ENCODE data around the gene PLCG2.

Gene PLCG2

GRCh38 chr16:81939164-81940056, 160.3 kb downstream of the PLCG2 start:
- Mint-ChIP-seq H3K27me3 (ENCODE audit: low read depth) (peaks cover 17% of the 10 kb centered on the region), H3K9me3 (no peaks in the 10 kb centered on the region), H3K27ac (no peak overlapping the region), H3K4me3 (no peak overlapping the region), H3K4me1 (peaks cover 6% of the 10 kb centered on the region), H3K36me3 (ENCODE audit: low read depth) (no peaks in the 10 kb centered on the region)
- TF ChIP-seq CTCF (IDR thresholded peaks at IDR 0.05; ENCODE audit: unreplicated experiment in 3 of 3): no peak

- H3K4me3 Mint-ChIP-seq: no peak overlapping the region
- H3K27me3 Mint-ChIP-seq (ENCODE audit: low read depth): peaks cover 14% of the 10 kb centered on the region
- H3K9me3 Mint-ChIP-seq: no peaks in the 10 kb centered on the region
- H3K36me3 Mint-ChIP-seq (ENCODE audit: low read depth): no peaks in the 10 kb centered on the region
- H3K27ac Mint-ChIP-seq: no peak overlapping the region
- TF ChIP-seq CTCF (IDR thresholded peaks at IDR 0.05; ENCODE audit: unreplicated experiment in 3 of 3): peak; percentile 49 to 65 (median 55)
- H3K4me1 Mint-ChIP-seq: peaks cover 6% of the 10 kb centered on the region
These were observed 161.9 kb downstream of the PLCG2 start for GRCh38 chr16:81940781-81941560.

- Mint-ChIP-seq H3K27ac (no peak overlapping the region), H3K4me3 (no peak overlapping the region)
- TF ChIP-seq CTCF (IDR thresholded peaks at IDR 0.05; ENCODE audit: unreplicated experiment in 3 of 3): no peak
These were observed 163.0 kb downstream of the PLCG2 start for GRCh38 chr16:81942007-81942601.

GRCh38 chr16:81945665-81946064, 166.6 kb downstream of the PLCG2 start:
- H3K27ac Mint-ChIP-seq: no peak overlapping the region
- no peak for TF ChIP-seq CTCF (IDR thresholded peaks at IDR 0.05; ENCODE audit: unreplicated experiment in 3 of 3)
- H3K4me1 Mint-ChIP-seq: peaks cover 4% of the 10 kb centered on the region
- no peak overlapping the region for H3K4me3 Mint-ChIP-seq
- H3K9me3 Mint-ChIP-seq: peaks cover 7% of the 10 kb centered on the region
- H3K36me3 Mint-ChIP-seq (ENCODE audit: low read depth): peaks cover 10% of the 10 kb centered on the region
- no peaks in the 10 kb centered on the region for H3K27me3 Mint-ChIP-seq (ENCODE audit: low read depth)

More at GRCh38 chr16:81942007-81942601, 163.0 kb downstream of the PLCG2 start:
- Mint-ChIP-seq H3K9me3 (no peaks in the 10 kb centered on the region), H3K36me3 (ENCODE audit: low read depth) (no peaks in the 10 kb centered on the region), H3K4me1 (peaks cover 6% of the 10 kb centered on the region), H3K27me3 (ENCODE audit: low read depth) (peaks cover 7% of the 10 kb centered on the region)

GRCh38 chr16:81946206-81946605, 167.1 kb downstream of the PLCG2 start:
- no peak for TF ChIP-seq CTCF (IDR thresholded peaks at IDR 0.05; ENCODE audit: unreplicated experiment in 3 of 3)
- H3K4me3 Mint-ChIP-seq: no peak overlapping the region
- H3K27ac Mint-ChIP-seq: no peak overlapping the region
- peaks cover 11% of the 10 kb centered on the region for H3K36me3 Mint-ChIP-seq (ENCODE audit: low read depth)
- H3K4me1 Mint-ChIP-seq: no peaks in the 10 kb centered on the region
- H3K9me3 Mint-ChIP-seq: peaks cover 7% of the 10 kb centered on the region
- H3K27me3 Mint-ChIP-seq (ENCODE audit: low read depth): no peaks in the 10 kb centered on the region
